GM21447 (cell line): ENCODE data around the gene CD33.
"Not testable (repeated sequence)": the region's sequence is repeated elsewhere in the genome, so short reads cannot be mapped to it uniquely, and the experiment has no call there.

ENCODE experiments used
- ATAC-seq: cut with Tn5 transposase; IDR thresholded peaks from one replicate; pipeline ENCODE4 v1.9.1; 2021; ENCODE audit not compliant: unreplicated experiment

CD33 gene

GRCh38 chr19:51224898-51225393 lies at the start of gene CD33:
Gene CD33, plus strand, starts transcription at chr19:51225080. Its CDS starts 39 bp downstream, at chr19:51225119.
- not testable (repeated sequence) for ATAC-seq

GRCh38 chr19:51179256-51179655 lies 45.6 kb upstream of the CD33 start:
- no peak for ATAC-seq

GRCh38 chr19:51181377-51181912 lies 43.4 kb upstream of the CD33 start:
- ATAC-seq, result no peak

- no peak for ATAC-seq
These were observed 42.9 kb upstream of the CD33 start for GRCh38 chr19:51181913-51182419.

- ATAC-seq, result no peak
These were observed 41.3 kb upstream of the CD33 start for GRCh38 chr19:51183629-51184028.

- no peak for ATAC-seq
These were observed 39.6 kb upstream of the CD33 start for GRCh38 chr19:51185069-51185867.

- no peak for ATAC-seq
These were observed 39.0 kb upstream of the CD33 start for GRCh38 chr19:51185868-51186215.

GRCh38 chr19:51186323-51186722 lies 38.6 kb upstream of the CD33 start:
- ATAC-seq, result no peak

GRCh38 chr19:51187395-51188226 lies 37.3 kb upstream of the CD33 start:
- no peak for ATAC-seq

- ATAC-seq, result no peak
These were observed 36.7 kb upstream of the CD33 start for GRCh38 chr19:51188227-51188559.

GRCh38 chr19:51192689-51193088 lies 32.2 kb upstream of the CD33 start:
- no peak for ATAC-seq

GRCh38 chr19:51194527-51195315 lies 30.2 kb upstream of the CD33 start:
- no peak for ATAC-seq

- no peak for ATAC-seq
These were observed 29.6 kb upstream of the CD33 start for GRCh38 chr19:51195316-51195586.

GRCh38 chr19:51195616-51196015 lies 29.3 kb upstream of the CD33 start:
- ATAC-seq, result no peak

- ATAC-seq, result no peak
These were observed 28.7 kb upstream of the CD33 start for GRCh38 chr19:51196181-51196580.

- ATAC-seq, result no peak
These were observed 26.2 kb upstream of the CD33 start for GRCh38 chr19:51198641-51199040.

GRCh38 chr19:51200071-51200666 lies 24.7 kb upstream of the CD33 start:
- ATAC-seq, result no peak

GRCh38 chr19:51201712-51202111 lies 23.2 kb upstream of the CD33 start:
- no peak for ATAC-seq

GRCh38 chr19:51203916-51204315 lies 21.0 kb upstream of the CD33 start:
- ATAC-seq, result no peak

- no peak for ATAC-seq
These were observed 20.6 kb upstream of the CD33 start for GRCh38 chr19:51204321-51204720.

- ATAC-seq, result no peak
These were observed 17.1 kb upstream of the CD33 start for GRCh38 chr19:51207747-51208146.
